Heart left ventricle (tissue), 16 donors: ENCODE data around the gene ROBO1. TPM values are rescaled to one million over a fixed set of nuclear protein-coding genes. Genes with fewer than 3 reads are reported as not detected.

Experiments used
- ATAC-seq, 4 donors: fragments of 200-7000 bp; cut with Tn5 transposase; one replicate each; pipeline ENCODE4 v1.9.1; 2020 to 2022; ENCODE audit warnings: moderate library complexity in 4 of 4, mild to moderate bottlenecking in 3 of 4, moderate number of reproducible peaks in 1 of 4
- DNase-seq, 5 donors: peaks; one replicate each; pipeline ENCODE4 v3.0.0-alpha.2; 2020
- H3K27ac ChIP-seq, 12 donors: fragments of 200-600 bp; sonication (generic) in 4 of 12; one replicate each; pipeline versions ENCODE4 v1.5.0 to v1.8.0; 2016 to 2022; ENCODE audit warnings: mild to moderate bottlenecking in 2 of 12
- H3K27me3 ChIP-seq, 9 donors: fragments of 200-600 bp; sonication (generic) in 2 of 9; one replicate each; pipeline versions ENCODE4 v1.5.1 to v1.8.0; 2016 to 2022; ENCODE audit warnings: mild to moderate bottlenecking in 3 of 9
- H3K36me3 ChIP-seq, 9 donors: fragments of 200-600 bp; sonication (generic) in 2 of 9; one replicate each; pipeline versions ENCODE4 v1.5.0 to v1.8.0; 2018 to 2022; ENCODE audit warnings: mild to moderate bottlenecking in 2 of 9
- H3K4me1 ChIP-seq, 12 donors: fragments of 200-600 bp; sonication (generic) in 4 of 12; one replicate each; pipeline versions ENCODE4 v1.5.0 to v1.8.0; 2016 to 2022; ENCODE audit warnings: mild to moderate bottlenecking in 3 of 12
- H3K4me3 ChIP-seq, 12 donors: fragments of 200-600 bp; sonication (generic) in 4 of 12; one replicate each; pipeline versions ENCODE4 v1.5.0 to v1.8.0; 2017 to 2022; ENCODE audit warnings: mild to moderate bottlenecking in 9 of 12, moderate library complexity in 4 of 12
- H3K9me3 ChIP-seq, 12 donors: fragments of 200-600 bp; sonication (generic) in 4 of 12; one replicate each; pipeline versions ENCODE4 v1.5.0 to v1.8.0; 2016 to 2022; ENCODE audit warnings: mild to moderate bottlenecking in 1 of 12
- POLR2A ChIP-seq, 2 donors: fragments of 450-650 bp; IDR thresholded peaks; one replicate each; pipeline ENCODE4 v1.6.1; 2017; ENCODE audit warnings: antibody characterized with exemption in 2 of 2, mild to moderate bottlenecking in 2 of 2, moderate library complexity in 2 of 2
- WGBS, 4 donors: extraction: QIAGEN DNeasy Blood & Tissue Kit in 2 of 4; methylation state at CpG; one replicate each; pipeline versions ENCODE4 v1.1.5 to v1.1.7; 2013 to 2018; 5-methylcytosine and 5-hydroxymethylcytosine counted together
- intact Hi-C, 10 donors: fragments of 100-400 bp; cut with DNase I; formaldehyde crosslinking; loops; one replicate each; pipeline versions ENCODE4 v1.11.1 to v1.14.2; 2022
- polyA plus RNA-seq, 2 donors: library from polyadenylated mRNA; stranded (reverse); fragments of 200-250 nt; gene quantifications; one replicate each; pipeline ENCODE4 v1.2.3, GENCODE V29; 2013
- total RNA-seq, 9 donors: library from RNA; depleted of rRNA in 2 of 9; stranded (reverse); fragments of >200 nt in 2 of 9; fragmentation: NEBNext Ultra II Directional in 3 of 9; extraction: Animal tissue kit (Norgen Biotek cat#: 25700) in 3 of 9; gene quantifications; one replicate each; pipeline versions ENCODE4 v1.1.0 to v1.2.4, GENCODE V29; 2016 to 2023
- TF ChIP-seq, protein P1 (sequence below), 12 donors: fragments of 200-600 bp; sonication (generic) in 4 of 12; IDR thresholded peaks; one replicate each; pipeline versions ENCODE4 v1.5.0 to v1.8.0; 2018 to 2022; ENCODE audit warnings: antibody characterized with exemption in 12 of 12, mild to moderate bottlenecking in 5 of 12
- donor health status: ischemic (EF 13 %, LVEDD 7.1; RV severe dilation, severe dysfunction).
- donor health status: healthy with polysubstance abuse.
- donor health status: DM: no; HTN: yes; CAD: no.
- donor health status: DM: no; HTN: no; CAD: no.
- donor health status: ischemic (EF 25% LVEDD 6.9; RV normal size, moderate dysfunction).
- donor health status: ischemic (EF 25% LVEDD 5.7; RV mildly dilated, moderate dysfunction).
- donor health status: healthy.
- donor health status: DM: yes; HTN: yes; CAD: no.
- donor health status: ischemic (EF 35%, LVEDD 5.7; RV mildly dilated, moderate dysfunction).
- donor health status: nonischemic (EF 11% LVEDD 7.7; RV severe dilation, severe dysfunction).
- donor health status: DM: yes; HTN: yes; CAD: no.
- donor health status: PGD.
- donor health status: ischemic (EF 29% LVEDD 5.4; RV normal size, mild dysfunction).
- donor health status: nonischemic (EF 23%, LVEDD 6.1; RV moderate dilation, normal function).

ROBO1 gene
- total and polyA plus RNA-seq, 11 donors, result 1.4 to 14.8 (median 5.7) TPM

DNA sequence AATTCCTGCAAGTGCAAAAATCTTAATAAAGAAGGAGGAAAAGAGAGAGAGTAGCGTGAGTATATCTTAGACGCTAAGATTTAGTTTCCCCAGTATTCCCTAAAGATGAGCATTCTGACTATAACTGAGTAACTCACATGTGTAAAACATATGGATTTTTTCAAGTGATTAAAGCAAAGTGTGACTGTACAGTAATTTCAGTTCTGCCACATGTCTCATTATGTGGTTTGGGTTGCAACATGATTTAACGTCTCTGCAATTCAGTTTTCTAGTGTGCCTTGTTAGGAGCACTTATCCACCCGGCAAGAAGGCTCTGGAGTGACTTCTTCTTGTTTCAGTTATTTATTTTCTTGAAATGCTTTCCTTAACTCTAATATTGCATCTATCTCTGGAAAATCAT, 514.1 kb downstream of the ROBO1 start:
- ATAC-seq (no peak), DNase-seq (no peak)
- Histone ChIP-seq H3K9me3 (no peaks in the 10 kb centered on the region), H3K4me1 (peaks cover 0 to 5% (median 0%) of the 10 kb centered on the region in 12 donors), H3K27ac (no peak overlapping the region), H3K36me3 (no peaks in the 10 kb centered on the region), H3K27me3 (no peaks in the 10 kb centered on the region), H3K4me3 (no peak overlapping the region)
- intact Hi-C loops, result no loop called here
- TF ChIP-seq, protein P1, sequence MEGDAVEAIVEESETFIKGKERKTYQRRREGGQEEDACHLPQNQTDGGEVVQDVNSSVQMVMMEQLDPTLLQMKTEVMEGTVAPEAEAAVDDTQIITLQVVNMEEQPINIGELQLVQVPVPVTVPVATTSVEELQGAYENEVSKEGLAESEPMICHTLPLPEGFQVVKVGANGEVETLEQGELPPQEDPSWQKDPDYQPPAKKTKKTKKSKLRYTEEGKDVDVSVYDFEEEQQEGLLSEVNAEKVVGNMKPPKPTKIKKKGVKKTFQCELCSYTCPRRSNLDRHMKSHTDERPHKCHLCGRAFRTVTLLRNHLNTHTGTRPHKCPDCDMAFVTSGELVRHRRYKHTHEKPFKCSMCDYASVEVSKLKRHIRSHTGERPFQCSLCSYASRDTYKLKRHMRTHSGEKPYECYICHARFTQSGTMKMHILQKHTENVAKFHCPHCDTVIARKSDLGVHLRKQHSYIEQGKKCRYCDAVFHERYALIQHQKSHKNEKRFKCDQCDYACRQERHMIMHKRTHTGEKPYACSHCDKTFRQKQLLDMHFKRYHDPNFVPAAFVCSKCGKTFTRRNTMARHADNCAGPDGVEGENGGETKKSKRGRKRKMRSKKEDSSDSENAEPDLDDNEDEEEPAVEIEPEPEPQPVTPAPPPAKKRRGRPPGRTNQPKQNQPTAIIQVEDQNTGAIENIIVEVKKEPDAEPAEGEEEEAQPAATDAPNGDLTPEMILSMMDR (IDR thresholded peaks at IDR 0.05), result no peak
- TF ChIP-seq POLR2A (IDR thresholded peaks at IDR 0.05), result no peak
- WGBS, 4 donors, result 73 to 82% (median 77%) methylated on average over 4 of the region's 4 CpGs

DNA sequence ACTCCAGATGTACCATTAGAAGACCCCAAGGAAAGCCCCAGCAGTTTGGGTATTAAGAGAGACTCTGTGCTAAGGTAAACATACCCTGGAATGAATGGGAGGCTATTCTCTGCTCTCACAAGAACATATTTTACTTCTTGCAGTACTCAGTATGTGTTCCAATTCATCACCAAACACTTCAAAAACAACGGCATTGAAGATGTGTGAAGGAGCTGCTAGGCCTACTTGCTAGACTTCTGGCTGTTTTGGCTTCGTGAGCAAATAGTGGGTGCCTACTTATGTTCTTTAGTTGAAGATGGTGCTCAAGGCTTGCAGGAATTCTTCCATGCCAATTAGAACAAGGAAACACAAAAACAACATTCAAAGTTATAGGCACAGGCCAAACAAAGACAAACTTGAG, 514.5 kb downstream of the ROBO1 start:
- Histone ChIP-seq H3K4me3 (no peak overlapping the region), H3K36me3 (no peaks in the 10 kb centered on the region), H3K9me3 (no peaks in the 10 kb centered on the region), H3K27ac (no peak overlapping the region), H3K4me1 (peaks cover 0 to 5% (median 0%) of the 10 kb centered on the region in 12 donors), H3K27me3 (no peaks in the 10 kb centered on the region)
- no peak for DNase-seq
- no peak for TF ChIP-seq POLR2A (IDR thresholded peaks at IDR 0.05)
- TF ChIP-seq, protein P1 (IDR thresholded peaks at IDR 0.05), result no peak
- WGBS, 4 donors, result 74 to 87% (median 83%) methylated on average over 2 of the region's 2 CpGs
- no peak for ATAC-seq
- intact Hi-C loops, result no loop called here

DNA sequence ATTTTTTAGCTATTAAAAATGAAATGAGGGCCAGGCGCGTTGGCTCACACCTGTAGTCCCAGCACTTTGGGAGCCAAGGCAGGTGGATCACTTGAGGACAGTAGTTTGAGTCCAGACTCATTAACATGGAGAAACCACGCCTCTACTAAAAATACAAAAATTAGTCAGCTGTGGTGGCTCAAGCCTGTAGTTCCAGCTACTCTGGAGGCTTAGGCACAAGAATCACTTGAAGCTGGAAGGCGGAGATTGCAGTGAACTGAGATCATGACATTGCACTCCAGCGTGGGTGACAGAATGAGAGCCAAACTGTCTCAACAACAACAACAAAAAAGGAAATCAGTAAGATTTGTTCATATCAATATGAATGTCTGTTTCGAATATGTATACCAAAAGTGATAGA, 517.1 kb downstream of the ROBO1 start:
- Histone ChIP-seq H3K27me3 (no peaks in the 10 kb centered on the region), H3K36me3 (no peaks in the 10 kb centered on the region), H3K4me3 (no peak overlapping the region), H3K4me1 (peaks cover 0 to 8% (median 0%) of the 10 kb centered on the region in 12 donors), H3K9me3 (no peaks in the 10 kb centered on the region), H3K27ac (no peak overlapping the region)
- ATAC-seq (no peak), DNase-seq (peak in 1 of 5 donors; percentile 22)
- 77 to 85% (median 81%) methylated on average over 6 of the region's 6 CpGs for WGBS, 4 donors
- intact Hi-C loops, result no loop called here
- TF ChIP-seq, protein P1 (IDR thresholded peaks at IDR 0.05), result no peak

DNA sequence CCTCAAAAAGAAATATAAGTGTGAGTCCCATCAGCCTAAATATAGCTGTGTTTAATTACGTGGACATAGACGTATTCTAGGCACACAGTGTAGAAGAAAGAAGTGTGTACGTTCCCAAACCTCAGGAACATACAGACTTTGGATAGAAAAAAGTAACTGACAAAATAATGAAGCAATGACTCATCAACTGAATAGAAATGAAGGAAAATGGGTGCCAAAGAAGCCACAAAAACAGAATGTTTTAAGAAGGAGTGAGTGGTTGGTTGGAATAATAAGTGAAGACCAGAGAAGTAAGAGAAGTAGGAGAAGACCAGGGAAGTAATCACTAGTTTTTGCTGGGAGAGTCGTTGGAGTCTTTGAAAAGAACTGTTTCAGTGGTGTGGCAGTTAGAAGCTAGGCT, 518.1 kb downstream of the ROBO1 start:
- intact Hi-C loops, result no loop called here
- WGBS, 4 donors, result 88 to 92% (median 89%) methylated on average over 4 of the region's 4 CpGs
- H3K36me3 ChIP-seq, result no peaks in the 10 kb centered on the region
- DNase-seq (no peak), ATAC-seq (no peak)
- H3K4me1 ChIP-seq, result peaks cover 0 to 9% (median 0%) of the 10 kb centered on the region in 12 donors
- H3K27me3 ChIP-seq, result no peaks in the 10 kb centered on the region
- H3K27ac ChIP-seq, result no peak overlapping the region
- H3K9me3 ChIP-seq, result no peaks in the 10 kb centered on the region
- TF ChIP-seq, protein P1 (IDR thresholded peaks at IDR 0.05), result no peak
- no peak for TF ChIP-seq POLR2A (IDR thresholded peaks at IDR 0.05)
- no peak overlapping the region for H3K4me3 ChIP-seq
